ENCODE data around the gene HIP1R.

Gene HIP1R

DNA sequence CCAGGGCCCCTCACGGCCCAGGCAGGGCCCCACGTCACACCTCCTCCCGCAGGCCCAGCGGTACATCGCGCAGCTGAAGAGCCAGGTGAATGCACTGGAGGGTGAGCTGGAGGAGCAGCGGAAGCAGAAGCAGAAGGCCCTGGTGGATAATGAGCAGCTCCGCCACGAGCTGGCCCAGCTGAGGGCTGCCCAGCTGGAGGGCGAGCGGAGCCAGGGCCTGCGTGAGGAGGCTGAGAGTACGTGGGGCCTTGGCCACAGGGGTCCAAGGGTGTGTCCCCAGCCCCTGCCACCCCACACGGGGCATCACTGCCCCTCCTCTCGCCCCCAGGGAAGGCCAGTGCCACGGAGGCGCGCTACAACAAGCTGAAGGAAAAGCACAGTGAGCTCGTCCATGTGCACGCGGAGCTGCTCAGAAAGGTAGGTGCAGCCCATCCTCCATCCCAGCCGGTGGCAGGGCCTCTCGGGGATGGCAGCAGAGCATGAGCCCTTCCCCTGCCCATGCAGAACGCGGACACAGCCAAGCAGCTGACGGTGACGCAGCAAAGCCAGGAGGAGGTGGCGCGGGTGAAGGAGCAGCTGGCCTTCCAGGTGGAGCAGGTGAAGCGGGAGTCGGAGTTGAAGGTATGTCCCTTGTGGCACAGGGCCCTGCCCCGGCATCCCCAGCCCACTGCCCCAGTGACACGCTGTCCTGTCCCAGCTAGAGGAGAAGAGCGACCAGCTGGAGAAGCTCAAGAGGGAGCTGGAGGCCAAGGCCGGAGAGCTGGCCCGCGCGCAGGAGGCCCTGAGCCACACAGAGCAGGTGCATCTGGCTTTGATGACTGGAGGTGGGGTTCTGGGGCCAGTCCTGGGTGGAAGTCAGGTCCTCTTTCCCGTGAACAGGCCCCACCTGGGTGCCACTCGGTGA is 20.9 kb downstream of the HIP1R start:
- Histone ChIP-seq H3K27ac (ENCODE audit: low read depth, low read length, severe bottlenecking) (no peak overlapping the region), H3K4me1 (ENCODE audit: control insufficient read depth, insufficient read depth, low read length, poor library complexity, severe bottlenecking) (peaks cover 16% of the 10 kb centered on the region), H3K9me3 (ENCODE audit: control insufficient read depth, low read length) (no peaks in the 10 kb centered on the region), H3K4me3 (ENCODE audit: extremely low read depth, insufficient read depth, low read length, poor library complexity, severe bottlenecking) (no peak overlapping the region), H3K36me3 (ENCODE audit: control insufficient read depth, insufficient read depth, low read length) (peaks cover 4% of the 10 kb centered on the region)
- whole genome bisulfite sequencing, 2 experiments (ENCODE audit: insufficient coverage in 2 of 2) = 91 to 93% methylated on average over 31 to 40 of the region's 40 CpGs

DNA sequence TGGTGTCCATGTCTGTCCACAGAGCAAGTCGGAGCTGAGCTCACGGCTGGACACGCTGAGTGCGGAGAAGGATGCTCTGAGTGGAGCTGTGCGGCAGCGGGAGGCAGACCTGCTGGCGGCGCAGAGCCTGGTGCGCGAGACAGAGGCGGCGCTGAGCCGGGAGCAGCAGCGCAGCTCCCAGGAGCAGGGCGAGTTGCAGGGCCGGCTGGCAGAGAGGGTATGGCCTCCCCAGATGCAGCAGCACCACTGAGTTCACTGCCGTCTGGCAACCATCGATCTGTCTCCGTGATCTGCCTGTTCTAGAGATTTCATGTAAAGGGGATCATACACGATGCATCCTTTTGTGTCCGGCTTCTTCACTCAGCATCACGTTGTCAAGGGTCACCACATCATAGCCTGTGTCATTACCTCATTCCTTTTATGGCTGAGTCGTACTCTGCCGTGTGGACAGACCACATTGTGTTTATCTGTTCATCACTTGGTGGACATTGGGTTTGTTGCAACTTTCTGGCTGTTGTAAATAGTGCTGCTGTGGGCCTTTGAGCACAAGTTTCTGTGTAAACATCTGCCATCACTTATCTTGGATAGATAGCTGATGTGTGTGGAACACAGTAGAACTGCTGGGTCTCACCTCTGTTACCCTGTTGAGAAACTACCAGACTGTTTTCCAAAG is 21.9 kb downstream of the HIP1R start:
- Histone ChIP-seq H3K4me1 (ENCODE audit: control insufficient read depth, insufficient read depth, low read length, poor library complexity, severe bottlenecking) (peaks cover 11% of the 10 kb centered on the region), H3K36me3 (ENCODE audit: control insufficient read depth, insufficient read depth, low read length) (peaks cover 4% of the 10 kb centered on the region), H3K9me3 (ENCODE audit: control insufficient read depth, low read length) (no peaks in the 10 kb centered on the region), H3K4me3 (ENCODE audit: extremely low read depth, insufficient read depth, low read length, poor library complexity, severe bottlenecking) (no peak overlapping the region), H3K27ac (ENCODE audit: low read depth, low read length, severe bottlenecking) (no peak overlapping the region)
- WGBS, 2 experiments (ENCODE audit: insufficient coverage in 2 of 2) = 92 to 97% methylated on average over 20 to 24 of the region's 24 CpGs

GRCh38 chr12:122858171-122858570 is 22.9 kb downstream of the HIP1R start:
- Histone ChIP-seq H3K4me1 (ENCODE audit: control insufficient read depth, insufficient read depth, low read length, poor library complexity, severe bottlenecking) (peaks cover 5% of the 10 kb centered on the region), H3K9me3 (ENCODE audit: control insufficient read depth, low read length) (no peaks in the 10 kb centered on the region), H3K27ac (ENCODE audit: low read depth, low read length, severe bottlenecking) (no peak overlapping the region), H3K4me3 (ENCODE audit: extremely low read depth, insufficient read depth, low read length, poor library complexity, severe bottlenecking) (no peak overlapping the region), H3K36me3 (ENCODE audit: control insufficient read depth, insufficient read depth, low read length) (peaks cover 4% of the 10 kb centered on the region)
- 86 to 91% methylated on average over 13 to 14 of the region's 14 CpGs for WGBS, 2 experiments (ENCODE audit: insufficient coverage in 2 of 2)

- Histone ChIP-seq H3K9me3 (ENCODE audit: control insufficient read depth, low read length) (no peaks in the 10 kb centered on the region), H3K36me3 (ENCODE audit: control insufficient read depth, insufficient read depth, low read length) (peaks cover 4% of the 10 kb centered on the region), H3K4me3 (ENCODE audit: extremely low read depth, insufficient read depth, low read length, poor library complexity, severe bottlenecking) (no peak overlapping the region), H3K27ac (ENCODE audit: low read depth, low read length, severe bottlenecking) (no peak overlapping the region), H3K4me1 (ENCODE audit: control insufficient read depth, insufficient read depth, low read length, poor library complexity, severe bottlenecking) (peaks cover 5% of the 10 kb centered on the region)
- 90 to 94% methylated on average over 17 to 18 of the region's 22 CpGs for WGBS, 2 experiments (ENCODE audit: insufficient coverage in 2 of 2)
These were observed 23.5 kb downstream of the HIP1R start for GRCh38 chr12:122858591-122859302.

- WGBS, 2 experiments (ENCODE audit: insufficient coverage in 2 of 2) = 86 to 94% methylated on average over 20 to 23 of the region's 26 CpGs
- H3K9me3 ChIP-seq (ENCODE audit: control insufficient read depth, low read length) = no peaks in the 10 kb centered on the region
- H3K4me1 ChIP-seq (ENCODE audit: control insufficient read depth, insufficient read depth, low read length, poor library complexity, severe bottlenecking) = peaks cover 5% of the 10 kb centered on the region
- peaks cover 8% of the 10 kb centered on the region for H3K36me3 ChIP-seq (ENCODE audit: control insufficient read depth, insufficient read depth, low read length)
- no peak overlapping the region for H3K27ac ChIP-seq (ENCODE audit: low read depth, low read length, severe bottlenecking)
- no peak overlapping the region for H3K4me3 ChIP-seq (ENCODE audit: extremely low read depth, insufficient read depth, low read length, poor library complexity, severe bottlenecking)
These were observed 24.2 kb downstream of the HIP1R start for GRCh38 chr12:122859303-122860039.

- peaks cover 5% of the 10 kb centered on the region for H3K4me1 ChIP-seq (ENCODE audit: control insufficient read depth, insufficient read depth, low read length, poor library complexity, severe bottlenecking)
- no peaks in the 10 kb centered on the region for H3K9me3 ChIP-seq (ENCODE audit: control insufficient read depth, low read length)
- peaks cover 11% of the 10 kb centered on the region for H3K36me3 ChIP-seq (ENCODE audit: control insufficient read depth, insufficient read depth, low read length)
- no peak overlapping the region for H3K4me3 ChIP-seq (ENCODE audit: extremely low read depth, insufficient read depth, low read length, poor library complexity, severe bottlenecking)
- WGBS, 2 experiments (ENCODE audit: insufficient coverage in 2 of 2) = 66 to 69% methylated on average over 19 to 21 of the region's 28 CpGs
- H3K27ac ChIP-seq (ENCODE audit: low read depth, low read length, severe bottlenecking) = no peak overlapping the region
These were observed 25.0 kb downstream of the HIP1R start for GRCh38 chr12:122860040-122860853.

- H3K9me3 ChIP-seq (ENCODE audit: control insufficient read depth, low read length) = no peaks in the 10 kb centered on the region
- WGBS, 2 experiments (ENCODE audit: insufficient coverage in 2 of 2) = 92 to 99% methylated on average over 18 to 22 of the region's 23 CpGs
- H3K27ac ChIP-seq (ENCODE audit: low read depth, low read length, severe bottlenecking) = no peak overlapping the region
- no peak overlapping the region for H3K4me3 ChIP-seq (ENCODE audit: extremely low read depth, insufficient read depth, low read length, poor library complexity, severe bottlenecking)
- H3K4me1 ChIP-seq (ENCODE audit: control insufficient read depth, insufficient read depth, low read length, poor library complexity, severe bottlenecking) = peaks cover 5% of the 10 kb centered on the region
- H3K36me3 ChIP-seq (ENCODE audit: control insufficient read depth, insufficient read depth, low read length) = peaks cover 17% of the 10 kb centered on the region
These were observed 25.8 kb downstream of the HIP1R start for GRCh38 chr12:122860854-122861586.

DNA sequence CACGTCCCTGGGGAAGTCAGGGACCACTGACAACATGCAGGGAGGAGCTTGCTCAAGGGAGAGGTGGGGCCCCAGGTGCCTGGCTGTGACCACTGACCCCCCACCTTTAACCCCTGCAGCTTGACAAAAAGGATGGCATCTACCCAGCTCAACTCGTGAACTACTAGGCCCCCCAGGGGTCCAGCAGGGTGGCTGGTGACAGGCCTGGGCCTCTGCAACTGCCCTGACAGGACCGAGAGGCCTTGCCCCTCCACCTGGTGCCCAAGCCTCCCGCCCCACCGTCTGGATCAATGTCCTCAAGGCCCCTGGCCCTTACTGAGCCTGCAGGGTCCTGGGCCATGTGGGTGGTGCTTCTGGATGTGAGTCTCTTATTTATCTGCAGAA is 26.3 kb downstream of the HIP1R start:
- Histone ChIP-seq H3K27ac (ENCODE audit: low read depth, low read length, severe bottlenecking) (no peak overlapping the region), H3K4me3 (ENCODE audit: extremely low read depth, insufficient read depth, low read length, poor library complexity, severe bottlenecking) (no peak overlapping the region), H3K36me3 (ENCODE audit: control insufficient read depth, insufficient read depth, low read length) (peaks cover 22% of the 10 kb centered on the region), H3K4me1 (ENCODE audit: control insufficient read depth, insufficient read depth, low read length, poor library complexity, severe bottlenecking) (peaks cover 5% of the 10 kb centered on the region), H3K9me3 (ENCODE audit: control insufficient read depth, low read length) (no peaks in the 10 kb centered on the region)
- WGBS, 2 experiments (ENCODE audit: insufficient coverage in 2 of 2) = 90 to 93% methylated on average over 4 to 5 of the region's 5 CpGs

DNA sequence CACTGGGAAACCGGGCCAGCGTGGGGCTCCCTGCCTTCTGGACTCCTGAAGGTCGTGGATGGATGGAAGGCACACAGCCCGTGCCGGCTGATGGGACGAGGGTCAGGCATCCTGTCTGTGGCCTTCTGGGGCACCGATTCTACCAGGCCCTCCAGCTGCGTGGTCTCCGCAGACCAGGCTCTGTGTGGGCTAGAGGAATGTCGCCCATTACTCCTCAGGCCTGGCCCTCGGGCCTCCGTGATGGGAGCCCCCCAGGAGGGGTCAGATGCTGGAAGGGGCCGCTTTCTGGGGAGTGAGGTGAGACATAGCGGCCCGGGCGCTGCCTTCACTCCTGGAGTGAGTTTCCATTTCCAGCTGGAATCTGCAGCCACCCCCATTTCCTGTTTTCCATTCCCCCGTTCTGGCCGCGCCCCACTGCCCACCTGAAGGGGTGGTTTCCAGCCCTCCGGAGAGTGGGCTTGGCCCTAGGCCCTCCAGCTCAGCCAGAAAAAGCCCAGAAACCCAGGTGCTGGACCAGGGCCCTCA is 26.9 kb downstream of the HIP1R start:
- peaks cover 5% of the 10 kb centered on the region for H3K4me1 ChIP-seq (ENCODE audit: control insufficient read depth, insufficient read depth, low read length, poor library complexity, severe bottlenecking)
- 87 to 95% methylated on average over 11 to 20 of the region's 20 CpGs for WGBS, 2 experiments (ENCODE audit: insufficient coverage in 2 of 2)
- no peaks in the 10 kb centered on the region for H3K9me3 ChIP-seq (ENCODE audit: control insufficient read depth, low read length)
- peaks cover 28% of the 10 kb centered on the region for H3K36me3 ChIP-seq (ENCODE audit: control insufficient read depth, insufficient read depth, low read length)
- H3K27ac ChIP-seq (ENCODE audit: low read depth, low read length, severe bottlenecking) = no peak overlapping the region
- no peak overlapping the region for H3K4me3 ChIP-seq (ENCODE audit: extremely low read depth, insufficient read depth, low read length, poor library complexity, severe bottlenecking)
